Measurements from ENCODE around the gene BABAM2.

DNA sequence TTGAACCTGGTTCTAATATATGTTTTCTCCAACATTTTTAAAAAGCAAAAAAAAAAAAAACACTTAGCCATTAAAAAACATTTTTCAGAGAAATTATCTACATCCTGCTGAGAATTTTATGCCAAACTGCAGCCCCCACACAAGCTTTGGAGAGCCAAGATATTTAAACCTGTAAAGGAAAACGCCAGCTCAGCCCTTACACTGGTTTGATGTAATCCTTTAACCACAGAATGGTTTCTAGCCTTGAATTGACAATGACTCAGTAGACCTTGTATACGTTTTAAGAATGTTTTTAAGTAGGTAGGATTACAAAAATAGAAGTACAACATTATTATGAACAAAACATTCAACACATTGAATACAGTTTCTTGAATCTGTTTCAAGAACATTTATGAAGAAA, 113.6 kb downstream of the BABAM2 start:
- TF ChIP-seq, protein P1, sequence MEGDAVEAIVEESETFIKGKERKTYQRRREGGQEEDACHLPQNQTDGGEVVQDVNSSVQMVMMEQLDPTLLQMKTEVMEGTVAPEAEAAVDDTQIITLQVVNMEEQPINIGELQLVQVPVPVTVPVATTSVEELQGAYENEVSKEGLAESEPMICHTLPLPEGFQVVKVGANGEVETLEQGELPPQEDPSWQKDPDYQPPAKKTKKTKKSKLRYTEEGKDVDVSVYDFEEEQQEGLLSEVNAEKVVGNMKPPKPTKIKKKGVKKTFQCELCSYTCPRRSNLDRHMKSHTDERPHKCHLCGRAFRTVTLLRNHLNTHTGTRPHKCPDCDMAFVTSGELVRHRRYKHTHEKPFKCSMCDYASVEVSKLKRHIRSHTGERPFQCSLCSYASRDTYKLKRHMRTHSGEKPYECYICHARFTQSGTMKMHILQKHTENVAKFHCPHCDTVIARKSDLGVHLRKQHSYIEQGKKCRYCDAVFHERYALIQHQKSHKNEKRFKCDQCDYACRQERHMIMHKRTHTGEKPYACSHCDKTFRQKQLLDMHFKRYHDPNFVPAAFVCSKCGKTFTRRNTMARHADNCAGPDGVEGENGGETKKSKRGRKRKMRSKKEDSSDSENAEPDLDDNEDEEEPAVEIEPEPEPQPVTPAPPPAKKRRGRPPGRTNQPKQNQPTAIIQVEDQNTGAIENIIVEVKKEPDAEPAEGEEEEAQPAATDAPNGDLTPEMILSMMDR (IDR thresholded peaks at IDR 0.05) = no peak
- no peak for TF ChIP-seq EZH2phosphoT487 (IDR thresholded peaks at IDR 0.05)

Measured in neural progenitor cell (in vitro differentiated cells).